A673 (cell line): ENCODE data around the gene KRTAP10-2.
"Not testable (repeated sequence)": the region's sequence is repeated elsewhere in the genome, so short reads cannot be mapped to it uniquely, and the experiment has no call there.

ENCODE experiments used
- CTCF ChIP-seq: fragments of 300-800, 200-600 bp; sonication (generic); conservative IDR thresholded peaks from 2 replicates; pipeline ENCODE4 v1.5.1; 2017; ENCODE audit warnings: low read depth, mild to moderate bottlenecking, antibody characterized with exemption, low read length, moderate library complexity, mixed read lengths
- EZH2 ChIP-seq: fragments of 200-600 bp; sonication (generic); IDR thresholded peaks from 2 replicates; pipeline ENCODE4 v1.6.1; 2017; ENCODE audit warnings: borderline replicate concordance, low read depth, mild to moderate bottlenecking, mixed read lengths, antibody characterized with exemption, low read length; ENCODE audit not compliant: poor library complexity, severe bottlenecking

DNA sequence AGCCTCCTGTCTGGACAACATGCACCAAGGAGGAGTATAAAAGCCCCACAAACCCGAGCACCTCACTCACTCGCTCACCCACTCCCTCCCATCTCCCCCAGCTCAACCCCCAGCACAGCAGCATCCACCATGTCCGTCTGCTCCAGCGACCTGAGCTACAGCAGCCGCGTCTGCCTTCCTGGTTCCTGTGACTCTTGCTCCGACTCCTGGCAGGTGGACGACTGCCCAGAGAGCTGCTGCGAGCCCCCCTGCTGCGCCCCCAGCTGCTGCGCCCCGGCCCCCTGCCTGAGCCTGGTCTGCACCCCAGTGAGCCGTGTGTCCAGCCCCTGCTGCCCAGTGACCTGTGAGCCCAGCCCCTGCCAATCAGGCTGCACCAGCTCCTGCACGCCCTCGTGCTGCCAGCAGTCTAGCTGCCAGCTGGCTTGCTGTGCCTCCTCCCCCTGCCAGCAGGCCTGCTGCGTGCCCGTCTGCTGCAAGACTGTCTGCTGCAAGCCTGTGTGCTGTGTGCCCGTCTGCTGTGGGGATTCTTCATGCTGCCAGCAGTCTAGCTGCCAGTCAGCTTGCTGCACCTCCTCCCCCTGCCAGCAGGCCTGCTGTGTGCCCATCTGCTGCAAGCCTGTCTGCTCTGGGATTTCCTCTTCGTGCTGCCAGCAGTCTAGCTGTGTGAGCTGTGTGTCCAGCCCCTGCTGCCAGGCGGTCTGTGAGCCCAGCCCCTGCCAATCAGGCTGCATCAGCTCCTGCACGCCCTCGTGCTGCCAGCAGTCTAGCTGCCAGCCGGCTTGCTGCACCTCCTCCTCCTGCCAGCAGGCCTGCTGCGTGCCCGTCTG, 22.5 kb upstream of the KRTAP10-2 start, which contains the start of gene KRTAP10-4:
- TF ChIP-seq CTCF, EZH2: not testable (repeated sequence)
